Common myeloid progenitor, CD34-positive (primary cell): ENCODE data around the gene CALM1.

Experiments used
- CTCF ChIA-PET: fragments of 350-600 bp; sonication (Branson Sonifier 250); formaldehyde crosslinking; loops from one replicate; lab custom pipeline; 2021; ENCODE audit warnings: antibody characterized with exemption; lab: Charles Lee
- POLR2A ChIA-PET: fragments of 350-600 bp; sonication (Branson Sonifier 250); formaldehyde crosslinking; loops from one replicate; lab custom pipeline; 2021; ENCODE audit warnings: antibody characterized with exemption; lab: Charles Lee
- DNase-seq, 3 donors: peaks; one replicate each; pipeline versions ENCODE4 v3.0.0 to v3.0.0-alpha.2; 2013
- H3K27ac ChIP-seq, 2 experiments: 1 replicate in 1 of 2; 2 replicates in 1 of 2; pipeline ENCODE4 v1.7.0; 2013; ENCODE audit warnings: inconsistent platforms in 2 of 2, low read length in 2 of 2, mild to moderate bottlenecking in 2 of 2, low read depth in 1 of 2, moderate library complexity in 1 of 2; ENCODE audit not compliant: severe bottlenecking in 2 of 2, insufficient read depth in 1 of 2, poor library complexity in 1 of 2
- H3K27me3 ChIP-seq, 5 experiments: replicated peaks in 2 of 5; 1 replicate in 3 of 5; 2 replicates in 2 of 5; pipeline versions ENCODE4 v1.6.1 to v1.7.0; 2013; ENCODE audit warnings: low read length in 4 of 5, mild to moderate bottlenecking in 2 of 5, moderate library complexity in 2 of 5, inconsistent platforms in 1 of 5; ENCODE audit not compliant: insufficient read depth in 5 of 5, control insufficient read depth in 4 of 5
- H3K36me3 ChIP-seq, 4 experiments: 1 replicate in 2 of 4; 2 replicates in 2 of 4; pipeline versions ENCODE4 v1.6.1 to v1.7.0; 2013; ENCODE audit warnings: low read length in 3 of 4, control low read depth in 1 of 4, mild to moderate bottlenecking in 1 of 4; ENCODE audit not compliant: control insufficient read depth in 4 of 4, insufficient read depth in 4 of 4
- H3K4me1 ChIP-seq, 4 experiments: 1 replicate in 3 of 4; 2 replicates in 1 of 4; pipeline versions ENCODE4 v1.6.1 to v1.7.1; 2013; ENCODE audit warnings: low read length in 3 of 4, mild to moderate bottlenecking in 3 of 4, control low read depth in 1 of 4, inconsistent platforms in 1 of 4, moderate library complexity in 1 of 4; ENCODE audit not compliant: control insufficient read depth in 4 of 4, insufficient read depth in 4 of 4; ENCODE audit errors: control extremely low read depth in 1 of 4
- H3K4me3 ChIP-seq, 7 experiments: 1 replicate in 4 of 7; 2 replicates in 3 of 7; pipeline versions ENCODE4 v1.5.1 to v1.7.0; 2013; ENCODE audit warnings: mild to moderate bottlenecking in 7 of 7, low read length in 6 of 7, moderate library complexity in 6 of 7, inconsistent platforms in 2 of 7, low read depth in 2 of 7, control low read depth in 1 of 7; ENCODE audit not compliant: insufficient read depth in 4 of 7, control insufficient read depth in 1 of 7; ENCODE audit errors: extremely low read depth in 1 of 7
- H3K9me3 ChIP-seq, 5 experiments: 1 replicate in 4 of 5; 2 replicates in 1 of 5; pipeline versions ENCODE4 v1.6.1 to v1.7.1; 2013; ENCODE audit warnings: low read length in 4 of 5, mild to moderate bottlenecking in 2 of 5, inconsistent platforms in 1 of 5, low read depth in 1 of 5, moderate library complexity in 1 of 5; ENCODE audit not compliant: control insufficient read depth in 4 of 5, insufficient read depth in 2 of 5; ENCODE audit errors: control extremely low read depth in 1 of 5
- WGBS: methylation state at CpG from one replicate; pipeline ENCODE4 v1.1.5; 2013; ENCODE audit not compliant: insufficient coverage; 5-methylcytosine and 5-hydroxymethylcytosine counted together

CALM1 gene

DNA sequence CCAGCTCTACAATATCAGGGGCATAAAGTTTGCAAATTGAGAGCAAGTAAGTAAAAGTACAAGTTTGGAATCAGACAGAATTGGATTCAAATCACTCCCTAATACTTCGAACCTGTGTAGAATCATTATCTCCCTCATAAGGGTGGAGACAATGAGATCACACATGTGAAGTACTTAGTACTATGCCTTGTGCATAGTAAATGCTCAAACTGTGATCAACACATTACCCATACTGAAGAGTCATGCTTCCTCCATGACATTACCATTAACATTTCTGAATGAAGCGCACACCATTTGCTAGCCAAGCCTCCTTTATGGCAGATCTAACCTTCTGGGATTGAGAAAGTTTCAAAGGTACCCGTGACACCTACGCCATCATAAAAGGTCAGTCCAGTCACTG, 38.5 kb upstream of the CALM1 start:
- no peak overlapping the region for H3K4me3 ChIP-seq
- H3K9me3 ChIP-seq, result no peaks in the 10 kb centered on the region
- ChIA-PET CTCF (interaction anchor here (1.8 kb wide), 1 partner anchor 9 kb away, joined by 4 read pairs; no protein-coding TSS in a partner anchor), POLR2A (no interaction called here)
- no peak for DNase-seq
- H3K36me3 ChIP-seq, result no peaks in the 10 kb centered on the region
- H3K4me1 ChIP-seq, result no peaks in the 10 kb centered on the region
- WGBS, result 93% methylated on average over 4 of the region's 4 CpGs
- H3K27me3 ChIP-seq, result no peaks in the 10 kb centered on the region
- H3K27ac ChIP-seq, result no peak overlapping the region

DNA sequence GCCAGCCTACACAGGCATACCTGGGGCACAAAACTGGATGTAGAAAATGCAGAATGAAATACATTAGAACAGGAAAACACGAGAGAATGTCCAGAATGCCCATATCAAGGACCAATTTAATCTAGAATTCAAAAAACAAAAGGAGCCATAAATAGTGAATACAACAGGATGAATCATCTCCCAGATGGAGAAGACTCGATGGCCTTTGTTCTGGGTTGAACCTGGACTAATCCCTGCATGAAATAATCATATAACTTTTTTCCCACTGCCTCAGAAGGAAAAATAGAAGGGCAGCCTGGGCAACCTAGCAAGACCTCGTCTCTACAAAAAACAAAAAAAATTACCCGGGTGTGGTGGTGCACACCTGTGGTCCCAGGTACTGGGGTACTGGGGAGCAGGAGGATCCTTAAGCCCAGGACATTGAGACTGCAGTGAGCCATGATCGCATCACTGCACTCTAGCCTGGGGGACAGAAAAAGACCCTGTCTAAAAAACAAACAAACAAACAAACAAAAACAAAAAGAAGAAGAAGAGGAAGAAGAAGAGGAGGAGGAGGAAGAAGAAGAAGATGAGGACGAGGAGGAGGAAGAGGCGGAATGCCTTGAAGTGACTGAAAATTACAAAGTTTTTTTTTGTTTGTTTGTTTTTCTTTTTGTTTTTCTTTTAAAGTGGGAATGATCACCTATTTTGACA, 34.8 kb upstream of the CALM1 start:
- H3K4me3 ChIP-seq, result no peak overlapping the region
- H3K4me1 ChIP-seq, result no peaks in the 10 kb centered on the region
- H3K27ac ChIP-seq, result no peak overlapping the region
- 100% methylated on average over 4 of the region's 7 CpGs for WGBS
- no peaks in the 10 kb centered on the region for H3K9me3 ChIP-seq
- H3K36me3 ChIP-seq, result no peaks in the 10 kb centered on the region
- CTCF ChIA-PET, result no interaction called here
- POLR2A ChIA-PET, result no interaction called here
- no peaks in the 10 kb centered on the region for H3K27me3 ChIP-seq
- DNase-seq, result no peak

DNA sequence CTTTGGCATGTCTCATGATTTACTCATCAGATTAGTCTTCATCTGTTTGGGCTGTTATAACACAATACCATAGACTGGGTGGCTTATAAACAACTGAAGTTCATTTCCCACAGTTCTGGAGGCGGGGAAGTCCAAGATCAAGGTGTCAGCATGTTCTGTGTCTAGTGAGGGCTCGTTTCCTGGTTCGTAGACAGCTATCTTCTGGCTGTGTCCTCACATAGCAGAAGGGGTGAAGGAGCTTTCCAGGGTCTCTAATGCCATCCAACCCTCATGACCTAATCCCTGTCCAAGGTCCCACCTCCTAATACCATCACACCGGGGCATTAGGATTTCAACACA, 34.3 kb upstream of the CALM1 start:
- Histone ChIP-seq H3K9me3 (no peaks in the 10 kb centered on the region), H3K27ac (no peak overlapping the region), H3K4me3 (no peak overlapping the region), H3K36me3 (no peaks in the 10 kb centered on the region), H3K4me1 (no peaks in the 10 kb centered on the region), H3K27me3 (no peaks in the 10 kb centered on the region)
- no peak for DNase-seq
- WGBS, result 92% methylated on average over 2 of the region's 4 CpGs
- CTCF ChIA-PET, result no interaction called here
- POLR2A ChIA-PET, result no interaction called here

DNA sequence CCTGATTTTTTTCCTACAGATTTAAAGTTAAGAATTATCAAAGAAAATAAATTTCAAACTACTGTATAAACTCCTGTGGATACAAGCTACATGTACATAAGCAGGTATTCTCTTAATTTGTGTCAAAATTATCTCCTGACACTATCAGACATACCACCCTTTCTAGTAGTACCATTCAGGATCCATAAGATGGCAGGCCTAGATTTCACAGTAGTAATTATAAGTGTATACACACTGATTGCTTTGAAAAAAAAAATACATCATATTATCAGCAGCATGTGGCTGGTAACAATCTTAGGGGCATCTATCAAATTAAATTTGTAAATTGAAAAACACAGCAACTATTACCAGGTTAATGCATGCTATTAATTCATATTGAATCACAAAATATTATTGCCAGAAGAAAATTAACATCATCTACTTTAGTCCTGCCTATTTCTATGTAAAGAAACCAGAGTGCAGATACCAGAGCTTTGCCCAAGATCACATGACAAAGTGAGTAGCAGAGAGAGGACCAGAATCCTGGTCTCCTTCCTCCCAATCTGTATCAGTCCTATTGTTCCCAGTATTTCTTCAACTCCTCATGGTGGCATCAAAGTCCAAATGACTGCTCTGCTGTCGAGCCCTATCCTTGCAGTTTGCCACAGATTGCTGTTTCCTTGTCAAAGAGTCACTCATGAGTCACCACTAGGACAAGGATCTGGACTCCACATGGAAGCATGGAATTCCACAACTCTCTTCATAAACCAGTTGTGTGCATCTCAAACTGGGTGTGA, 27.7 kb upstream of the CALM1 start:
- H3K4me3 ChIP-seq, result no peak overlapping the region
- H3K27me3 ChIP-seq, result no peaks in the 10 kb centered on the region
- H3K9me3 ChIP-seq, result no peaks in the 10 kb centered on the region
- peak; percentile 23 to 47 (median 46) for DNase-seq
- H3K36me3 ChIP-seq, result no peaks in the 10 kb centered on the region
- ChIA-PET POLR2A (no interaction called here), CTCF (interaction anchor here (1.1 to 1.2 kb wide), 2 partner anchors 15 to 147 kb away, joined by 3 to 4 read pairs; no protein-coding TSS in a partner anchor)
- H3K27ac ChIP-seq, result no peak overlapping the region
- H3K4me1 ChIP-seq, result no peaks in the 10 kb centered on the region
- WGBS, result 71% methylated on average over 1 of the region's 1 CpG

DNA sequence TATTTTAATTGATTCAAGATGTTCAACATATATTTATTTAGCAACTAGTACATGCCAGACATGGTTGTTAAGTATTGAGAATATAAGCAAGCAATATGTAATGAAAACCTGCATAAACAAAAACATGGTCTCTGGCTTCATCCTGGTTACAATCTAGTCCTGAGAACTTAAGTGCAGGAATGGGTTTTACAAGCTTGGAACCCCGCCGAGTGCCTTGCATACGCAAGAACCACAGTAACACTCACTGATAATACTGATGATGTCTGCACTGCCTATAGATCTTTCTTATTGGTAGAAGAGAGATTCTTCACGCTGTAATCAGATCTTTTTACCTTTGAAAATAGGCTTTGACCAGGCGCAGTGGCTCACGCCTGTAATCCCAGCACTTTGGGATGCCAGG, 22.9 kb upstream of the CALM1 start:
- Histone ChIP-seq H3K36me3 (no peaks in the 10 kb centered on the region), H3K27ac (no peak overlapping the region), H3K9me3 (no peaks in the 10 kb centered on the region), H3K4me1 (no peaks in the 10 kb centered on the region), H3K4me3 (no peak overlapping the region), H3K27me3 (no peaks in the 10 kb centered on the region)
- DNase-seq, result no peak
- CTCF ChIA-PET, result no interaction called here
- POLR2A ChIA-PET, result no interaction called here
- WGBS, result 90% methylated on average over 6 of the region's 6 CpGs

DNA sequence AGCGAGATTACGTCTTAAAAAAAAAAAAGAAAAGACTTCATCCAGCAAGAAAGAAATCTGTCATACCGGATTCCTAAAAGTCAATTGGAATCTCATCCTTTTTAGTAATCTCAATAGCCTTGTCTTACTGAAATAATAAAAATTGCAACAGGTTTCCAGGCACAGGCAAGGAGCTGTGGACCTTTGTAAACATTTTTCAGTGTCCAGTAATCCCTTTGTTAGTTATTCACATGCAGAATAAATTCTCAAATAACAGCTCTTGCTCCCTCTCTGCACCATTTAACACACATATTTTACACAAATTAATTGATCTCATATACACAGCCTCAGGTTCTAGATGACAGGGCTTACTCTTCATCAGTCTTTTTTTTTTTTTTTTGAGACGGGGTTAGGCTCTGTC, 22.0 kb upstream of the CALM1 start:
- no peak for DNase-seq
- WGBS, result no CpG with 5 or more reads among the region's 4 CpGs
- Histone ChIP-seq H3K27me3 (no peaks in the 10 kb centered on the region), H3K4me3 (no peak overlapping the region), H3K9me3 (no peaks in the 10 kb centered on the region), H3K27ac (no peak overlapping the region), H3K36me3 (no peaks in the 10 kb centered on the region), H3K4me1 (no peaks in the 10 kb centered on the region)
- ChIA-PET CTCF (no interaction called here), POLR2A (interaction anchor here (0.7 kb wide), 1 partner anchor 14 kb away, joined by 5 read pairs; no protein-coding TSS in a partner anchor)

DNA sequence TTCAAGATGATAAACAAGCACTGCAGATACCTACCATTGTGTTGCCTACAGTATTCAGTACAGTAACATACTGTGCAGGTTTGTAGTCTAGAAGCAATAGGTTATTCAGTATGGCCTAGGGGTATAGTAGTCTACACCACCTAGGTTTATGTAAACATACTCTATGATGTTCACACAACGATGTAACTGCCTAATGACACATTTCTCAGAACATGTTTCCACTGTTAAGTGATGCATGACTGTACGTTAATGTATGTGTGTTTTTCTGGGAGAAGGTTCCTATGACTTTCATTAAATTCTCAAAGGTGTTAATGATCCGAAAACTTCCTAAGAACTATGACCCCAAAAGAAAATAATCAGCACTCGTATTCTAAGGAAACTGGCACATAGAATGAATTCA, 20.9 kb upstream of the CALM1 start:
- WGBS, result no CpG with 5 or more reads among the region's 4 CpGs

More for the DNA sequence above, 20.9 kb upstream of the CALM1 start:
- Histone ChIP-seq H3K4me1 (no peaks in the 10 kb centered on the region), H3K27ac (no peak overlapping the region), H3K9me3 (no peaks in the 10 kb centered on the region), H3K36me3 (no peaks in the 10 kb centered on the region), H3K27me3 (no peaks in the 10 kb centered on the region), H3K4me3 (no peak overlapping the region)
- ChIA-PET CTCF (no interaction called here), POLR2A (no interaction called here)
- DNase-seq, result no peak
